ENCODE results near the gene GSKIP. TPM values are rescaled to one million over a fixed set of nuclear protein-coding genes. Genes with fewer than 3 reads are reported as not detected.
"Not testable (repeated sequence)": the region's sequence is repeated elsewhere in the genome, so short reads cannot be mapped to it uniquely, and the experiment has no call there.

The GSKIP gene, protein sequence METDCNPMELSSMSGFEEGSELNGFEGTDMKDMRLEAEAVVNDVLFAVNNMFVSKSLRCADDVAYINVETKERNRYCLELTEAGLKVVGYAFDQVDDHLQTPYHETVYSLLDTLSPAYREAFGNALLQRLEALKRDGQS
- 11.6 TPM for total RNA-seq
- long read RNA-seq, transcript GSKIP-205 (4 exons, 2,218 nt) = major isoform, 9 of 12 reads
- long read RNA-seq, partial matches to known transcripts = 0 of 12 reads
- long read RNA-seq, other reads (novel, unspliced or antisense) = 3 of 12 reads

DNA sequence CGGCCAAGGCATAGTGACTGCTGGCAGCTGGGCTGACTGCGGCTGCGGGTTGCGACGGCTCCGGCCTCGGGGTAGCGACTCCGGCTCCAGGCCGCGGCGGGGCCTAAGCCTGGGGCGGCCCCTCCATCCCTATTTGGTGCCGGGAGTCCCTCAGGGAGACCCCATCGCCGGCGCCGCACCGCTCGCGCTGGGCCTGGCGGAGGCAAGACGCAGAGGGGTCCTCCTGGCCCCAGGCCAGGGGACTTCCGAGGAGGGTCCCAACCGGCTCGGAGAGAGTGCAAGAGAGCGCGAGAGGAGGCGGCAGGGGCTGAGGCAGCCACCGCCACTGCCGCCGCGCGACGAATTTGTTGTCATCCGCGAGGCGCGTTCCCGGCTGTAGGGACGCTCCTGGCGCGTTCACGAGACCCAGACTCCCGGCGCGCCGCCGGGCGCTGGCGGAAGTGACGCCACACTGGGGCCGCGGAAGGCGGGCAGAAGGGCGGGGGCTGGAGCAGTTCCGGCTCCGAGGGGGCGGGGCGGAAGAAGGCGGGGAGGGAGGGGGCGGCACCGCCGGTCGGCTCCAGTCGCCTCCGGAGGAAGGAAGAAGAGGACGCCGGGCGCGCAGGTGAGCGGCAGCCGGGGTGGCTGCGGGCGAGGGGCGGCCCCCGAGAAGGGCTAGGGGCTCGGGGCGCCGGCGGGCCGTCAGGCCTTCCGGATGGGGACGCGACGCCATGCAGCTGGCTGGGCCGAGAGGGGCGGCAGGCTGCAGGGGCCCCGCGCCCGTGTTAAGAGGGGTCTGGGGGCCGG, at the start of gene GSKIP, which contains the start of gene ATG2B:
Gene GSKIP (plus strand): TSS at position 562 of the 786 bp plus-strand sequence. CDS start 18,722 bp downstream, outside the sequence.
Gene ATG2B (minus strand): TSS at position 377 of the 786 bp plus-strand sequence. CDS start 365 bp downstream, at position 12.
- ATAC-seq = peak; percentile 99
- peak; percentile 97 for DNase-seq (ENCODE audit: missing footprints)
- intact Hi-C loops (cut with DNase I) = loop anchor here (2.0 to 5.0 kb wide), 2 partner anchors 28 to 59 kb away; no protein-coding TSS in a partner anchor

DNA sequence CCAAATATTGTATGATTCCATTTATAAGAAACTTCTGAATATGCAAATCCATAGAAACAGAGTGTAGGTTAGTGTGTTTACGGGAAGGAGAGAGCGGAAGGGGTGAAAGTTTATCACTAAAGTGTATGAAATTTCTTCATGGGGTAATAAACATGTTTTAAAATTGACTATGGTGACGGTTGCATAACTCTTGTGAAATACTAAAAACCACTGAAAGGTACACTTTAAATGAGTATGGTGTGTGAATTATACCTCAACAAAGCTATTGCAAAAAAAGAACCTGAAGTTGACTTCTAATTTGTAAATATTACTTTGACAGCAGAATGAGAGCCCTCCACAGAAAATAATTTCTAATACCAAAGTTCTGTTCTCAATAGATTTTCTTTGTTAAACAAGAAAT, 47.2 kb upstream of the GSKIP start:
- intact Hi-C loops (cut with DNase I) = no loop called here
- no peak for ATAC-seq
- DNase-seq (ENCODE audit: missing footprints) = no peak

DNA sequence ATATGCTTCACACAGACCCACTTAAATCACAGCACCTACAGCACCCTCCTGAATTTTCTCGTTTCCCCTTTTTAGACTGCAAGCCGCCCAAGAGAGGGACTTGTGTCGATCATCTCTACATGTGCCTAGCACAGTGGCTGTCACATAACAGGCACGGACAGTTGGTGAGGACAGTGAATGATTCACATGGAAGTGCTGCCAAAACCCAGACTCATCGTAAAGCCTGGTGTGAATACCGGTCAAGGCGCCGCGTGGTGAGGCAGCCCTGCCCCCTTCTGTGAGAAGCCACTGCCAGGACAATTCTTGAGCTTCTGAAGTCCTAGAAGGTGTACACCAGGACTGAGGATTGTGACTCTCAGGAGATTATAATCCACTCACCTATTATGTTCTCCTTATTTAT, 44.5 kb upstream of the GSKIP start:
- ATAC-seq (no peak), DNase-seq (ENCODE audit: missing footprints) (no peak)
- intact Hi-C loops (cut with DNase I) = no loop called here

DNA sequence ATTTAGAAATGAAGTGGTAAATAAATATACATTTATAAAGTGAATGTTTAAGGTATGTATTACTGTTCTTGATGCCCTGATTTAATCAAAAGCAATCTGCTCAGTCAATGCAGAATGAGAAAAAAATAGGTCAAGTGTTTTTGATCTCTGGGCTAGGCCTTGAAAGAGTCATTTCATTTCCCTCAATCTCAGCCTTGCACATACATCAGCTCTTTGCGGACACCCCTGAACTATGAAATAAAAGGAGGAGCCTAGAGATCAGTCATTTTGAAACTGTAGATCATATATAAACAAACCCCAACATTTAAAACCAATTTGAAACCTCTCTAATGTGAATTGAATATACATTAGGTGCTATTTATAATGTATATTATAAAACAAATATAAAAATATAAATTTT, 42.7 kb upstream of the GSKIP start:
- DNase-seq (ENCODE audit: missing footprints) (no peak), ATAC-seq (no peak)
- intact Hi-C loops (cut with DNase I) = no loop called here

DNA sequence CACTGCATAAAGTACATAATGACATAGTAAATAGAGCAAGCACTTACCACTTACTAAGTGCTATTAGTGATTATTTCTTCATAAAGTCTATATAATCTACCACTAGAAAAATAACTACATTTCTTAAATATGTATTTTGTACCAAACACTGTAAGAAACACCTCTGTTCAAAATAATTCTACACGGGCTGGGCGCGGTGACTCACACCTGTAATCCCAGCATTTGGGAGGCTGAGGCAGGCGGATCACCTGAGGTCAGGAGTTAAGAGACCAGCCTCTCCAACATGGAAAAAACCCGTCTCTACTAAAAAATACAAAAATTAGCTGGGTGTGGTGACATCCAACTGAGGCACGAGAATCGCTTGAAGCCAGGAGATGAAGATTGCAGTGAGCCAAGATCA, 39.1 kb upstream of the GSKIP start:
- intact Hi-C loops (cut with DNase I) = no loop called here
- DNase-seq (ENCODE audit: missing footprints) (no peak), ATAC-seq (no peak)

DNA sequence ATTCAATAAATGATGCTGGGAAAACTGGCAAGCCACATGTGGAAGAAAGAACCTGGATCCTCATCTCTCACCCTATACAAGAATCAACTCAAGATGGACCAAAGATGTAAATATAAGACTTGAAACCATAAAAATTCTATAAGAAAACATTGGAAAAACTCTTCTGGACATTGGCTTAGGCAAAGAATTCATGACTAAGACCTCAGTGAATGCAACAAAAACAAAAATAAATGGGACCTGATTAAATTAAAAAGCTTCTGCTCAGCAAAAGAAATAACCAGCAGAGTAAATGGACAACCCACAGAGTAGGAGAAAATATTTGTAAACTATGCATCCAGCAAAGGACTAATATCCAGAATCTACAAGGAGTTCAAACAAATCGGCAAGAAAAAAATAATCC, 24.8 kb upstream of the GSKIP start:
- intact Hi-C loops (cut with DNase I) = no loop called here
- ATAC-seq (no peak), DNase-seq (ENCODE audit: missing footprints) (no peak)

DNA sequence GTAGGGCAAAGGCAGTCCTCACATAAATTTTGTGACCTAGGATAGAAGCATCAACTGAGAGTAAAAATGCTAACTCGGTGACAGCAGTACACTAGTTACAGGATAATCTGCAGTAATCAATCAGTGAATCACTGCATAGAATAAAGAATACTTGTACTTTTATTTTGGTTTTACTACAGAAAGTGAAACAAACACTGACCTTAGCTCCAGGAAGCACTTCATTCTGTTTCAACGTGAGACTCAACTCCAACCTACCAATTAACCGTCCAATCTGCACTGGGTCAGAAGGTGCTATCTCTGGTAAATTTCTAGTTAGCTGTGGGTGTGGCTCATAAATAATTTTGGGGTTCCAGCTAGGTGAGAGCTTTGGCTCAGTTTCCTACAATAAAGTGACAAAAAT, 22.0 kb upstream of the GSKIP start:
- intact Hi-C loops (cut with DNase I) = no loop called here
- DNase-seq (ENCODE audit: missing footprints) (no peak), ATAC-seq (no peak)

DNA sequence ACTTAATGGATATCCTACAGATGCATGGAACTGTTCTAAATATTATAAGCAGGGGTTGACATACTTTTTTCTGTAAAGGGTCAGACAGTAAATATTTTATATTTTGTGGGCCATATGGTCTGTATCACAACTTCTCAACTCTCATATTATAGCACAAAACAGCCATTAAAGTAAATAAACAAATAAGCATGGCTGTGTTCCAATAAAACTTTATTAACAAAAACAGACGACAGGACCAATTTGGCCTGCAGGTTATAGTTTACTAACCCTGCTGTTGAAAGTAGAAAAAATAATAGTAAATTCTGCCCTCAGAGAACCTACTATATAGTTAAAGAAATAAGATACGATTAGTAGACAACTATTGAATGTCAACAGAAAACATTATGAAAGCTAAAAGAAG, 17.7 kb upstream of the GSKIP start:
- DNase-seq (ENCODE audit: missing footprints) (no peak), ATAC-seq (no peak)
- intact Hi-C loops (cut with DNase I) = no loop called here

DNA sequence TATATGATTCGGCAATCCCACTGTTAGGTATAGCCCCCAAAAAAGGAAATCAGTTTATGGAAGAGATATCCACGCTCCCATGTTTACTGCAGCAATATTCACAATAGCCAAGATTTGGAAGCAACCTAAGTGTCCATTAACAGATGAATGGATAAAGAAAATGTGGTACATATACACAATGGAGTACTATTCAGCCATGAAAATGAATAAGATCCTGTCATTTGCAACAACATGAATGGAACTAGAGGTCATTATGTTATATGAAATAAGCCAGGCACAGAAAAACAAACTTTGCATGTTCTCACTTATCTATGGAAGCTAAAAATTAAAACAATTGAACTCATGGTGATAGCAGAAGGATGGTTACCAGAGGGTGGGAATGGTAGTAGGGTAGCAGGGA, 15.4 kb upstream of the GSKIP start:
- ATAC-seq; intact Hi-C loops (cut with DNase I); DNase-seq (ENCODE audit: missing footprints): not testable (repeated sequence)

DNA sequence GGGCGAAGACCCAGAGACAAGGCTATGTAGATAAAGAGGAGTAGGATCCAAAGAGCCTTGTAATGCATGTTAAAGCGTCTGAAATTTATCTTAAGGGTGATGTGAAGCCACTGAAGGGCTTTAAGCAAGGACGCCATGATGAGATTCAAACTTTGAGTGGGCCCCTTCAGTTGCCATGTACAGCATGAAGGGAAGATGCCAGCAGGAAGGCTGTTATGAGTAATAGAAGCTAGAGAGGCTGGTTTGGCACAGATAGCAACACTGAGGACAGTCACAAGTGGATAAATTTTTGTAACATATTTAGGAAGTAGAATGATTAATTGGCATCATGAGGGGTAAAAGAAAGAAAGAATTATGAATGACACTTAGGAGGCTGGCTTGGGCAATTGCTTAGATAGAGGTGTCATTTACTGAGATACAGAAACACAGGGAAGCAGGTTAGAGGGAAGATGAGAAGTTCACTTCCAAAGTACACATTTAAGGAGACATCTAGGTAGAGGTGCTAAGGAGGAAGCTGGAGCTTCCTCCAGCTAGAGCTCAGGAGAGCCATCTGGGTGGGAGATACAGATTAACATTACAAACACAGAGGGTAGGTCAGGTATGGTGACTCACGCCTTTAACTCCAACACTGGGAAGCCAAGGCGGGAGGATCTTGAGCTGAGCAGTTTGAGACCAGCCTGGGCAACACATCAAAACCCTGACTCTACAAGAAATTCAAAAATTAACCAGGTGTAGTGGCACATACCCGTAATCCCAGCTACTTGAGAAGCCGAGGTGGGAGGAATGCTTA, 13.8 kb upstream of the GSKIP start:
- intact Hi-C loops (cut with DNase I) = no loop called here
- no peak for ATAC-seq

DNA sequence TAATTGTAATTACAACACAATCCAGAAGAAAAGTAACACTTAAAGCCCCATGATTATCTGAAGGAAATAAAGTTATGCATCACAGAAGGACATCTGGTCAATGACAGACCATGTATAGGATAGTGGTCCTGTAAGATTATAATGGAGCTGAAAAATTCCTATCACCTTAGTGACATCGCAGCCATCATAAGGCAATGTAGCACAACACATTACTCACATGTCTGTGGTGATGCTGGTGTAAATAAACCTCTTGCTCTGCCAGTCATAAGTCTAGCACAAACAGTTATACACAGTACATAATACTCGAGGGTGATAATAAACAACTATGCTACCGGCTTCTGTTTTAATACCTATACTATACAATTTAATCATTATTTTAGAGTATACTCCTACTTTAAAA, 11.3 kb upstream of the GSKIP start:
- DNase-seq (ENCODE audit: missing footprints) = no peak
- ATAC-seq = no peak
- intact Hi-C loops (cut with DNase I) = no loop called here

More for the DNA sequence above, 13.8 kb upstream of the GSKIP start:
- no peak for DNase-seq (ENCODE audit: missing footprints)

DNA sequence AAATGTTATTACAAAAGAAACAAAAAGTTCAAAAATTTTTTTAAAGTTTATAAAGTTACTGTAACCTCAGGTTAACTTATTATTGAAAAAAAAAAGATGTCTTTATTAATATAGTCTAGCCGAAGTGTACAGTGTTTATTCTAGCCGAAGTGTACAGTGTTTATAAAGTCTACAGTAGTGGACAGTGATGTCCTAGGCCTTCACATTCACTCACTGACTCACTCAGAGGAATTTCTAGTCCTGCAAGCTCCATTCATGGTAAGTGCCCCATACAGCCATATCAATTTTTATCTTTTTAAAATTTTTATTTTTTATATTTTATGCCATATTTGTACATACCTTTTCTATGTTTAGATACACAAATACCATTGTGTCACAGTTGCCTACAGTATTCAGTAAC, 10.6 kb upstream of the GSKIP start:
- DNase-seq (ENCODE audit: missing footprints) = no peak
- intact Hi-C loops (cut with DNase I) = no loop called here
- no peak for ATAC-seq

DNA sequence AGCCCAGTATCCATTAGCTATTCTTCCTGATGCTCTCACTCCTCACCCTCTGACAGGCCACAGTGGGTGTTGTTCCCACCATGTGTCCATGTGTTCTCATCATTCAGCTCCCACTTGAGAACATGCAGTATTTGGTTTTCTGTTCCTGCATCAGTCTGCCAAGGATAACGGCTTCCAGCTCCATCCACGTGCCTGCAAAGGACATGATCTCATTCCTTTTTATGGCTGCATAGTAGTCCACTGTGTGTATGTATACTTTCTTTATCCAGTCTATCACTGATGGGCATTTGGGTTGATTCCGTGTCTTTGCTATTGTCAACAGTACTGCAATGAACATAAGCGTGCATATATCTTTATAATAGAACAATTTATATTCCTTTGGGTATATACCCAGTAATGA, 9.1 kb upstream of the GSKIP start:
- no peak for ATAC-seq
- no peak for DNase-seq (ENCODE audit: missing footprints)
- intact Hi-C loops (cut with DNase I) = no loop called here

DNA sequence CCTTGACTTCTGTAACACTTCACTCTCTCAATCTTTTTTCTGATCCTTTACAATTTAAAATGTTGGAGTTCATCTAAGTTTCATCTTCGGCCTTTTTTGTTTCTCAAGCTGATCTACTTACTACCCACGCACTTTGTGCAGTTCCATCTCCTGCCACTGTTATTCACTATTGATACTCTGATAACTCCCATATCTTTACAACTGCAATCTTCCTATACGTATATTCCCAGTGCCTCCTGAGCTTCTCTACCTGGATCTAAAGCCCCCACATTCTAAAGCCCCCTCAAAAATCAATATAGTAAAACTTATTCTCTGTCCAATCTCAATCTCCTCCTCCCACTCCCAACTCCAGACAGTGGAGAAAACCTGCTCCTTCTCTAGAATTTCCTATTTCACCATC, 6.1 kb upstream of the GSKIP start:
- intact Hi-C loops (cut with DNase I) = no loop called here
- no peak for ATAC-seq
- DNase-seq (ENCODE audit: missing footprints) = no peak

DNA sequence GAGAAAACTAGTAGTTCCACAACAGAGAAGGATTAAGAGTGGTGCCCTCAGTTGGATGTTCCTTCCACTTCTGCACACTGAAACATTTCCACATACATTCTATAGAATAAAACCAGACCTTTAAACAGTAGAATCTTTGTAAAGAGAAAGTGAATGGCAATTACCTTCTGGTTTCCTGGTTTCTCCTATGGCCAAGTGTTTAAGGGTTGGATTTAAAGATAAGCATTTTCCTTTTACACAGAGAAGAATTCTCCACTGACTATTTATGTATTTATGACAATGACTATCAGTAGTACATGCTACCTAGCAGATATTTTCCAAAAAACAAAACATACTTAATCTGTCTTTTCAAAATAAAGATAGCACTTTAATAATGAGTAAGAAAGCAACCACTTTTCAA, 3.4 kb upstream of the GSKIP start:
- intact Hi-C loops (cut with DNase I) = loop anchor here (5.0 kb wide), 1 partner anchor 62 kb away; no protein-coding TSS in a partner anchor
- ATAC-seq (no peak), DNase-seq (ENCODE audit: missing footprints) (no peak)

DNA sequence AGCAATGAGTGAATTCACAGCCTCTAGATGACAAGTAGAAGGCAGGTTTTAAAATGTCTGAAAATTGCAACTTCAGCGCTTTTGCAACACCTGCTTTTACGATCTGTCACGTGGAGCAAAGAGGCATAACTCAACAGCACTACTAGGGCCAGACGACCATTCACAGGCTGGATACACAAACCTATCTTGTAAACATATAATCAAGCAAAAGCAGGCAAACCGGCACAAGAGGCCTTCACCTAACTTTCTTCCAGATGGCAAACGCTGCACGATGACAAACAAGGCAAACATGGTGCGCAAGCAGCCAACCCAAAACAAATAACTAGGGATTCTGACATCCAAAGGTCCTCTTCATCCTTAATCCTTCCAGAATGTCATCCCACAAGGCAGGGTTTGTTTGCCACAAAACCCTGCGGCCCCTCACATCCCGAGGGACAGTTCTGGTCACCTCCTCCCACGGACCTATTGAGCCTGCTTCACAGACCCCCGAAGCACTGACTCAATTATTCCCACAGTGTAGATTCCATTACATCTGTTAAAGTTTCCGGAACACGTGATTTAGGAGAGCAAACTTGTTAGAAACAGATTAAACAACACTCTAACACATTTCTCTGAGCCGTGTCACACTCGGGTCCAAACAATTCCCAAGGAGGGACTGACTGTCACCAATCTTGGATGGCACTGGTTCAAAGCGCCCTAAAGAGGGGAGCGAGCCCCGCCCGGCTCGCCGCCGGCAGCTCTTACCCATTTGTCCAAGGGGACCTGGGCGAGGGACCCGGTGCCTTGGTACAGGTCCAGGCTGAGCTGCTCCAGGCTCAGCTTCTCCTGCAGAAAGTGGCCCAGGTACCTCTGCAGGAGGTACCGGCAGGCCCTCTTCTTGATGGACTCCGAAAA, 1.0 kb upstream of the GSKIP start:
- intact Hi-C loops (cut with DNase I) = loop anchor here (2.0 to 5.0 kb wide), 2 partner anchors 28 to 60 kb away; no protein-coding TSS in a partner anchor
- peak; percentile 82 for DNase-seq (ENCODE audit: missing footprints)

DNA sequence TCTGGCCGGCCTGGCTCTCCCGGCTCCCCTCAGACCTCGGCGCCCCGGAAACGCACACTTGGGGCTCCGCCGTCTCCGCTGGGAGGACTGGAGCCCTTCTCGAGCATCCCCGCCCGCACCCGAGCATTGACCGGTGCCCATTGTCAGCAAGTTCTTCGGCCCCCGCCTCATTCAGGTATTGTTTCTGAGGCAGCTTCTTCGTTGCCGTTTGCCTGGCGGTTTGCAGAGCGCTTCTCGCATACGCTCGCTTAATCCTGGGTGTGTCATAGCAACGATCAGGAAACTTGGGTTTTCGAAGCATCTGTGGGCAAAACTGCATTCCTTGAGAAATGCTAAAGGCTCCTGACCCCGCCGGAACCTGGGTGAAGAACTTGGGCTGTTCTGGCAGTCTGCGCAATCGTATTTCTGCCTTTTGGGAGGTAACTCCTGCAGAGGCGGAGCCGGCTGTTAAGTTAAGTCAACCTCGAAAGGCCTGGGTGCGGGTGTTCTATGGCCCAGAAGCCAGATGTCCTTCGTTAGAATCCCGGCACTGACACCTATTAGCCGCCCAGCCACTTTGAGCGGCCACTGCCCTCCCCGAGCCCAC, 518 bp downstream of the GSKIP start:
- ATAC-seq = no peak
- intact Hi-C loops (cut with DNase I) = loop anchor here (2.0 to 5.0 kb wide), 2 partner anchors 27 to 58 kb away; no protein-coding TSS in a partner anchor
- DNase-seq (ENCODE audit: missing footprints) = peak; percentile 73

More for the DNA sequence above, 1.0 kb upstream of the GSKIP start:
- ATAC-seq = peak; percentile 19

DNA sequence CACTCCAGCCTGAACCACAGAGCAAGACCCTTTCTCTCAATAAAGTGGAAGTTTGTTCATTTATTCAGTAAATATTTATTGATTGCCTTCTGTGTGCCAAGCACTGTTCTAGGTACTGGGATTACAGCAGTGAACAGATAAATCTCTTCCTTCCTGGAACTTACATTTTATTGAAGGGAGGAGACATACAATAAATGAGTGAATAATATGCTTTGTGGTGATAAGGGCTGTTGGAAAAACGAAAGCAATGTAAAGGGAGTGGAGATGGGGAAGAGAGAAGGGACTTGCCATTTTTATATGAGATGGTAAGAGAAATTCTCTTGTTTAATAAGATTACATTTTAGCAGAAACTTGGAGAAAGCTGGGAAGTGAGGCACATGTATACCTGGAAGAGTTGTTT, 1.6 kb downstream of the GSKIP start:
- no peak for ATAC-seq
- intact Hi-C loops (cut with DNase I) = loop anchor here (5.0 kb wide), 1 partner anchor 57 kb away; no protein-coding TSS in a partner anchor
- no peak for DNase-seq (ENCODE audit: missing footprints)
